Measurements from ENCODE around the gene PCNX3.

DNA sequence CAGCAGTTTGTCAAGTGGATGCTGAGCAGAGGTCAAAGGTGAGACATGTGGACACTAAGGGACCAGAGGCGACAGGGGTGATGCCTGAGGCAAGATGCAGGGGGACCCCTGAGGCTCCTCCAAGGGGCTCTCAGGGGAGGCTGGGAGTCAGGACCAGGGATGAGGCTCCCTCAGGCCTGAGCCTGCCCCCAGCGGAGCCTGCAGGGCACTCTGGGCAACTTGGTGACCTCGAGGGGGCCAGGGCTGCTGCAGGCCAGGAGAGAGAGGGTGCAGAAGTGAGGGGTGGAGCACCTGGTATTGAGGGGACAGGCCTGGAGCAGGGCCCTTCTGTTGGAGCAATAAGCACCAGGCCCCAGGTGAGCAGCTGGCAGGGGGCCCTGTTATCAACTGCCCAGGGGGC is 33.6 kb upstream of the PCNX3 start:
- TF ChIP-seq CTCF (IDR thresholded peaks at IDR 0.05): no peak
- TF ChIP-seq POLR2A (IDR thresholded peaks at IDR 0.05): no peak
